Psoas muscle (tissue), 8 donors: ENCODE measurements around the gene TIMP3. TPM values are rescaled to one million over a fixed set of nuclear protein-coding genes. Genes with fewer than 3 reads are reported as not detected.

Experiments
- ATAC-seq, 4 donors: fragments of 200-7000 bp; cut with Tn5 transposase; one replicate each; pipeline ENCODE4 v1.9.1; 2020; ENCODE audit warnings: moderate library complexity in 3 of 4, mild to moderate bottlenecking in 2 of 4
- DNase-seq, 2 donors: peaks; one replicate each; pipeline ENCODE4 v3.0.0-alpha.2; 2020
- H3K27ac ChIP-seq: fragments of 200-600 bp; one replicate; pipeline ENCODE4 v1.8.0; 2022
- H3K27me3 ChIP-seq, 3 donors: fragments of 200-600 bp in 1 of 3; one replicate each; pipeline versions ENCODE4 v1.6.1 to v1.8.0; 2013 to 2022; ENCODE audit warnings: low read length in 2 of 3, mild to moderate bottlenecking in 2 of 3, moderate library complexity in 1 of 3; ENCODE audit not compliant: insufficient read depth in 3 of 3
- H3K36me3 ChIP-seq, 2 donors: fragments of 200-600 bp in 1 of 2; one replicate each; pipeline versions ENCODE4 v1.6.1 to v1.8.0; 2013 to 2022; ENCODE audit warnings: low read depth in 1 of 2, mild to moderate bottlenecking in 1 of 2, moderate library complexity in 1 of 2; ENCODE audit not compliant: insufficient read depth in 1 of 2
- H3K4me1 ChIP-seq: fragments of 200-600 bp; one replicate; pipeline ENCODE4 v1.8.0; 2022
- H3K4me3 ChIP-seq: fragments of 200-600 bp; one replicate; pipeline ENCODE4 v1.8.0; 2022; ENCODE audit warnings: mild to moderate bottlenecking
- H3K9me3 ChIP-seq: fragments of 200-600 bp; one replicate; pipeline ENCODE4 v1.8.0; 2022
- WGBS, 3 donors: extraction: QIAGEN DNeasy Blood & Tissue Kit; methylation state at CpG; one replicate each; pipeline versions ENCODE4 v1.1.6 to v1.1.7; 2013; 5-methylcytosine and 5-hydroxymethylcytosine counted together
- intact Hi-C, 2 donors: fragments of 100-400 bp; cut with DNase I; formaldehyde crosslinking; loops; one replicate each; pipeline versions ENCODE4 v1.11.0 to v1.14.2; 2022
- polyA plus RNA-seq, 3 donors: library from polyadenylated mRNA; stranded (reverse); fragments of 200-250 nt; gene quantifications; one replicate each; pipeline ENCODE4 v1.2.3, GENCODE V29; 2013
- total RNA-seq, 4 donors: library from RNA; stranded (reverse); fragmentation: NEBNext Ultra II Directional in 2 of 4; extraction: Animal tissue kit (Norgen Biotek cat#: 25700) in 2 of 4; gene quantifications; one replicate each; pipeline versions ENCODE4 v1.2.1 to v1.2.4, GENCODE V29; 2021 to 2023
- TF ChIP-seq, protein P1 (sequence below): fragments of 200-600 bp; IDR thresholded peaks from one replicate; pipeline ENCODE4 v1.8.0; 2022; ENCODE audit warnings: antibody characterized with exemption
- donor health status: healthy with polysubstance abuse.
- donor health status: DM: no; HTN: no; CAD: no; lungs with moderate emphysema.
- donor health status: Bipolar disorder and iron deficiency.
- donor health status: healthy.
- donor health status: DM: yes; HTN: yes; CAD: no.
- donor health status: DM: no; HTN: no; CAD: no.
- donor health status: DM: no; HTN: no; CAD: no.
- donor health status: DM: yes; HTN: yes; CAD: no.

Gene TIMP3
- total and polyA plus RNA-seq, 7 donors = 58.6 to 160 (median 70.7) TPM

DNA sequence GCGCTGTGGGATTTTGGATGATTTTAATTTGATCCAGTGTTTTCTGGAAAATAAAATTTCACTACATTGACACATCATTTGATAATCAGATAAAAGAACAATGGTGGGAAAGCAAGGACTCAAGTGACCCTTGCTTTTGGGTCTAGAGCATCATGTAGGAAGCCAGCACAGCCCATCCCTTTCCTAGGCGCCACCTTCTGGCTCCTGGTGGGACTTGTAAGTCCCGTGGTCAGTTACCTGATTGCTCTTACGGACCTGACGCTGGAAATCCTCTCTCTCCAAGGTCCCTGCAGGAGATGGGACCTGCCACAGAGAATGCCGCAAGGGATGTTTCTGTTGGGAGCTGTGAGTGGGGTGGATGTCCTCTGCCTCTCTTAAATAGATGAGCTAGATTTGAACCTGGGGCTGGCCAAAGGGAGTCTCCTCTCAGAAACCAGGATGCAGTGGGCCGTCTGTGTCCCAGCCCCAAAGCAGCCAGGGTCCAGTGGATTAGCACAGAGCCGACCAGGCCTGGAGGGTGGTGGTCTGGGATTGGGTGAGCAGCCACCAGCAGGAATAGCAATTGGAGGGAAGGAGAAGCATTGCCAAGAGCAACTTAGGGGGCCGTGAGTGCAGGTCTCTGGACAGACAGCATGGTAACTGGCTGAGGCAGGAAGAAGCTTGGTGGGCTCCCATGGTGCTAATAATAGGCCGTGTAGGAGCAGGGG, 21.7 kb downstream of the TIMP3 start:
- Histone ChIP-seq H3K27ac (no peak overlapping the region), H3K36me3 (no peaks in the 10 kb centered on the region), H3K9me3 (no peaks in the 10 kb centered on the region), H3K4me3 (no peak overlapping the region), H3K4me1 (peaks cover 28% of the 10 kb centered on the region), H3K27me3 (no peaks in the 10 kb centered on the region)
- intact Hi-C loops = no loop called here
- DNase-seq (no peak), ATAC-seq (no peak)
- TF ChIP-seq, protein P1, sequence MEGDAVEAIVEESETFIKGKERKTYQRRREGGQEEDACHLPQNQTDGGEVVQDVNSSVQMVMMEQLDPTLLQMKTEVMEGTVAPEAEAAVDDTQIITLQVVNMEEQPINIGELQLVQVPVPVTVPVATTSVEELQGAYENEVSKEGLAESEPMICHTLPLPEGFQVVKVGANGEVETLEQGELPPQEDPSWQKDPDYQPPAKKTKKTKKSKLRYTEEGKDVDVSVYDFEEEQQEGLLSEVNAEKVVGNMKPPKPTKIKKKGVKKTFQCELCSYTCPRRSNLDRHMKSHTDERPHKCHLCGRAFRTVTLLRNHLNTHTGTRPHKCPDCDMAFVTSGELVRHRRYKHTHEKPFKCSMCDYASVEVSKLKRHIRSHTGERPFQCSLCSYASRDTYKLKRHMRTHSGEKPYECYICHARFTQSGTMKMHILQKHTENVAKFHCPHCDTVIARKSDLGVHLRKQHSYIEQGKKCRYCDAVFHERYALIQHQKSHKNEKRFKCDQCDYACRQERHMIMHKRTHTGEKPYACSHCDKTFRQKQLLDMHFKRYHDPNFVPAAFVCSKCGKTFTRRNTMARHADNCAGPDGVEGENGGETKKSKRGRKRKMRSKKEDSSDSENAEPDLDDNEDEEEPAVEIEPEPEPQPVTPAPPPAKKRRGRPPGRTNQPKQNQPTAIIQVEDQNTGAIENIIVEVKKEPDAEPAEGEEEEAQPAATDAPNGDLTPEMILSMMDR = peak; percentile 25
- 66 to 69% (median 68%) methylated on average over 10 of the region's 10 CpGs for WGBS, 3 donors

- Histone ChIP-seq H3K9me3 (no peaks in the 10 kb centered on the region), H3K4me3 (no peak overlapping the region), H3K27me3 (no peaks in the 10 kb centered on the region), H3K27ac (no peak overlapping the region), H3K36me3 (no peaks in the 10 kb centered on the region), H3K4me1 (peaks cover 20% of the 10 kb centered on the region)
- WGBS, 3 donors = 60 to 66% (median 61%) methylated on average over 11 of the region's 11 CpGs
- TF ChIP-seq, protein P1 = no peak
- ATAC-seq (no peak), DNase-seq (no peak)
- intact Hi-C loops = no loop called here
These were observed 23.2 kb downstream of the TIMP3 start for GRCh38 chr22:32824531-32825312.

DNA sequence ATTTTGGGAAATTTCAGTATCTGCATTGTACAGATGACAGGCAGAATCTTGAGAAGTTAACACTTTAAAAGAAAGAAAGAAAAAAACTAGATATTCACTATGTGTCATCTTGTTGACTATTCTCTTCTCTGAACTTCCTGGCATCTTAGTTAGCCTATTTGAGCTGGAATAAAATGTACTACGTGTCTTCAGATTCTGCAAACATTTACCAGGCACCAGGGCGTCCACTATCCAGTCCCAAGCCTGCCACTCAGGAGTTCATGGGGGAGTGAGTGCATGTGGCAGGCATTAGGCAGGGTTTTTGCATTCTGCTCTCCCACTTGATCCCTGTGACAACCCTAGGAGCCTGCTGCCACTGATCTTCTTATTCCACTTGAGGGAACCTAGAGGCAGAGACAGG, 25.0 kb downstream of the TIMP3 start:
- Histone ChIP-seq H3K9me3 (no peaks in the 10 kb centered on the region), H3K36me3 (no peaks in the 10 kb centered on the region), H3K27me3 (peaks cover 0 to 2% (median 0%) of the 10 kb centered on the region in 3 donors), H3K4me1 (peaks cover 19% of the 10 kb centered on the region), H3K4me3 (no peak overlapping the region), H3K27ac (peak overlapping the region; percentile 64)
- intact Hi-C loops = no loop called here
- ATAC-seq (peak in 2 of 4 donors; percentile 19 to 25), DNase-seq (no peak)
- TF ChIP-seq, protein P1 = no peak
- WGBS, 3 donors = 32 to 61% (median 40%) methylated on average over 2 of the region's 2 CpGs

DNA sequence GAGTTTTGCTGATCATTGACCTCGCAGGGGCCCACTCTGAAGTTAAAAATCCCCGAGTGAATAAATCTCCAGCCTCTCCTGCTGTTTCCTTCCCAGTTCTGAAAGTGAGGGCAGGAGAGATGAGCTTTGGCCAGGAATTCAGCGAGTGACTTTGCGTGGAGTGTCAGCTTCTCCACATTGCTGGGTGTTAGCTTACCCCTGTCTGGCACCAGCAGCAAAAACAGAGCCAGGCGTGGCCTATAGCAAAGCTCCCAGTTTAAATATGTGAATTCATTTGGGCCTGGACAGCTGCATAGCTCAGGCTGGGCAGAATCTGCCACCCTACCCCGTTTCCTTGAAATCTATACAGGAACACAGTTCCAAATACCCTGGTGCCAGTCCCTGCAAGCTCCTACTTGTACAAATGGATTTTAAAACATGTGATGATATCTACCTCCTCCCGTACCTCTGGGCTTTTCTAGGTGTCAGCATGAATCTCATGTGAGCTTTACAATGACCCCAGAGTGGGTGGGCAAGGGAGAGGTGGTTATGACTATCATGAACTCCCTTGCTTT, 25.6 kb downstream of the TIMP3 start:
- peaks cover 19% of the 10 kb centered on the region for H3K4me1 ChIP-seq
- TF ChIP-seq, protein P1 = no peak
- H3K27ac ChIP-seq = peak overlapping the region; percentile 64
- H3K36me3 ChIP-seq = no peaks in the 10 kb centered on the region
- WGBS, 3 donors = 14 to 31% (median 22%) methylated on average over 7 of the region's 7 CpGs
- intact Hi-C loops = no loop called here
- H3K4me3 ChIP-seq = no peak overlapping the region
- ATAC-seq (peak; percentile 61 to 85 (median 75)), DNase-seq (no peak)
- H3K9me3 ChIP-seq = no peaks in the 10 kb centered on the region
- peaks cover 0 to 2% (median 0%) of the 10 kb centered on the region in 3 donors for H3K27me3 ChIP-seq
